ENCODE data around the gene MID1.

Gene MID1

DNA sequence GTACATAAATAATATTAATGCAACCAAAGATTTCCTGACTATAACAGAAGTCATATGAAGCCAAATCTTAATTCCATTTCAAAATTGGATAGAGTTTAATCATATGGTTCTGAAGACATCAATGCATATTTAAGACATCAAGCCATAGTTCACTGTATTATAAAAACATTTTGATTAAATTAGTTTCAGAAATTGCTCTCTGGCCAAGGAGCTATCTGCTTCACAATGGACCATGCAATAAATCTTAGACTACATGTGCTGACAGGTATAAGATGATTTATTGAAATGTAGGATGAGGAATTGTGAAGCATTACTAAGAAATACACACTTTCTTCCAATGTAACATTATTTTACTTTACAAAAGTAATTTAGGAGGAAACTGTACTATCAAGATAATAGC lies 81.6 kb downstream of the MID1 start (continued):
- TF ChIP-seq ZNF138 (tag by site-specific recombination; IDR thresholded peaks at IDR 0.05; ENCODE audit: borderline replicate concordance) = no peak
- TF ChIP-seq ZSCAN30 (tag by site-specific recombination; IDR thresholded peaks at IDR 0.05) = no peak

GRCh38 chrX:10537308-10537707 lies 83.1 kb downstream of the MID1 start:
- H3K4me3 ChIP-seq (ENCODE audit: low read depth, low read length) = no peak overlapping the region
- no peaks in the 10 kb centered on the region for H3K9me3 ChIP-seq (ENCODE audit: control insufficient read depth, insufficient read depth, low read depth, low read length)
- CTCF ChIA-PET = no interaction called here
- no peak for TF ChIP-seq ZNF394 (tag by site-specific recombination; IDR thresholded peaks at IDR 0.05; ENCODE audit: borderline replicate concordance)
- TF ChIP-seq ZNF175 (tag by site-specific recombination; IDR thresholded peaks at IDR 0.05) = no peak
- TF ChIP-seq, protein P1, sequence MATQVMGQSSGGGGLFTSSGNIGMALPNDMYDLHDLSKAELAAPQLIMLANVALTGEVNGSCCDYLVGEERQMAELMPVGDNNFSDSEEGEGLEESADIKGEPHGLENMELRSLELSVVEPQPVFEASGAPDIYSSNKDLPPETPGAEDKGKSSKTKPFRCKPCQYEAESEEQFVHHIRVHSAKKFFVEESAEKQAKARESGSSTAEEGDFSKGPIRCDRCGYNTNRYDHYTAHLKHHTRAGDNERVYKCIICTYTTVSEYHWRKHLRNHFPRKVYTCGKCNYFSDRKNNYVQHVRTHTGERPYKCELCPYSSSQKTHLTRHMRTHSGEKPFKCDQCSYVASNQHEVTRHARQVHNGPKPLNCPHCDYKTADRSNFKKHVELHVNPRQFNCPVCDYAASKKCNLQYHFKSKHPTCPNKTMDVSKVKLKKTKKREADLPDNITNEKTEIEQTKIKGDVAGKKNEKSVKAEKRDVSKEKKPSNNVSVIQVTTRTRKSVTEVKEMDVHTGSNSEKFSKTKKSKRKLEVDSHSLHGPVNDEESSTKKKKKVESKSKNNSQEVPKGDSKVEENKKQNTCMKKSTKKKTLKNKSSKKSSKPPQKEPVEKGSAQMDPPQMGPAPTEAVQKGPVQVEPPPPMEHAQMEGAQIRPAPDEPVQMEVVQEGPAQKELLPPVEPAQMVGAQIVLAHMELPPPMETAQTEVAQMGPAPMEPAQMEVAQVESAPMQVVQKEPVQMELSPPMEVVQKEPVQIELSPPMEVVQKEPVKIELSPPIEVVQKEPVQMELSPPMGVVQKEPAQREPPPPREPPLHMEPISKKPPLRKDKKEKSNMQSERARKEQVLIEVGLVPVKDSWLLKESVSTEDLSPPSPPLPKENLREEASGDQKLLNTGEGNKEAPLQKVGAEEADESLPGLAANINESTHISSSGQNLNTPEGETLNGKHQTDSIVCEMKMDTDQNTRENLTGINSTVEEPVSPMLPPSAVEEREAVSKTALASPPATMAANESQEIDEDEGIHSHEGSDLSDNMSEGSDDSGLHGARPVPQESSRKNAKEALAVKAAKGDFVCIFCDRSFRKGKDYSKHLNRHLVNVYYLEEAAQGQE (tag by site-specific recombination; IDR thresholded peaks at IDR 0.05) = no peak
- TF ChIP-seq ZNF48 (tag by site-specific recombination; IDR thresholded peaks at IDR 0.05) = no peak
- TF ChIP-seq ZNF223 (tag by site-specific recombination; IDR thresholded peaks at IDR 0.05) = no peak
- no peak for TF ChIP-seq ZEB2 (tag by site-specific recombination; IDR thresholded peaks at IDR 0.05)
- POLR2A ChIA-PET = no interaction called here
- no peaks in the 10 kb centered on the region for H3K4me1 ChIP-seq (ENCODE audit: control insufficient read depth, insufficient read depth, low read length)
- H3K36me3 ChIP-seq (ENCODE audit: control insufficient read depth in 2 of 2, insufficient read depth in 1 of 2, low read length in 2 of 2) = no peaks in the 10 kb centered on the region
- no peak overlapping the region for H3K27ac ChIP-seq (ENCODE audit: extremely low read depth, low read depth, low read length)

- no peak for TF ChIP-seq ZSCAN16 (tag by site-specific recombination; IDR thresholded peaks at IDR 0.05)
- Histone ChIP-seq H3K9me3 (ENCODE audit: control insufficient read depth, insufficient read depth, low read depth, low read length) (no peaks in the 10 kb centered on the region), H3K4me1 (ENCODE audit: control insufficient read depth, insufficient read depth, low read length) (no peaks in the 10 kb centered on the region), H3K4me3 (ENCODE audit: low read depth, low read length) (no peak overlapping the region), H3K36me3 (ENCODE audit: control insufficient read depth in 2 of 2, insufficient read depth in 1 of 2, low read length in 2 of 2) (no peaks in the 10 kb centered on the region), H3K27ac (ENCODE audit: extremely low read depth, low read depth, low read length) (no peak overlapping the region)
- POLR2A ChIA-PET = no interaction called here
- CTCF ChIA-PET = no interaction called here
Measured at GRCh38 chrX:10536744-10537143, 83.6 kb downstream of the MID1 start.

DNA sequence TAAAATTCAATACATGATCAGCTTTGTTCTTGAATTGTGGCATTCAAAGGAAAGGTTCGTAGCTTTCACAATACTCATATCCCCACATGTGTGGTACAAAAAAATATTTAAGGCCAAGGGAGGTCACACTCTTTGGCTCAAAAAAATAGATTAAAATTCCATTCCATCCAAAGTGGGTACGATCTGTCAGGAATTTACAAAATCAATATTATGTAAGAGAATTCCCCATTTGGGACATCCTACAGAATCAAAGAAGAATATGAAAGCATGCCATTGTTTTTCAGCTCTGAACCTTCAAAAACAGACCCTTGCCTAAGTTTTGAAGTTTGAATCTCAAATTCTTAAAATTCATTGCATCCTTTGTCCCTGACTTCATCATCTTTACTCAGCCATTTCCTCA lies 85.8 kb downstream of the MID1 start:
- H3K4me1 ChIP-seq (ENCODE audit: control insufficient read depth, insufficient read depth, low read length) = no peaks in the 10 kb centered on the region
- ChIA-PET POLR2A (no interaction called here), CTCF (interaction anchor here (0.6 kb wide), 1 partner anchor 344 kb away, joined by 3 read pairs; no protein-coding TSS in a partner anchor)
- TF ChIP-seq ZNF423 (tag by site-specific recombination; IDR thresholded peaks at IDR 0.05) = no peak
- TF ChIP-seq, protein P2, sequence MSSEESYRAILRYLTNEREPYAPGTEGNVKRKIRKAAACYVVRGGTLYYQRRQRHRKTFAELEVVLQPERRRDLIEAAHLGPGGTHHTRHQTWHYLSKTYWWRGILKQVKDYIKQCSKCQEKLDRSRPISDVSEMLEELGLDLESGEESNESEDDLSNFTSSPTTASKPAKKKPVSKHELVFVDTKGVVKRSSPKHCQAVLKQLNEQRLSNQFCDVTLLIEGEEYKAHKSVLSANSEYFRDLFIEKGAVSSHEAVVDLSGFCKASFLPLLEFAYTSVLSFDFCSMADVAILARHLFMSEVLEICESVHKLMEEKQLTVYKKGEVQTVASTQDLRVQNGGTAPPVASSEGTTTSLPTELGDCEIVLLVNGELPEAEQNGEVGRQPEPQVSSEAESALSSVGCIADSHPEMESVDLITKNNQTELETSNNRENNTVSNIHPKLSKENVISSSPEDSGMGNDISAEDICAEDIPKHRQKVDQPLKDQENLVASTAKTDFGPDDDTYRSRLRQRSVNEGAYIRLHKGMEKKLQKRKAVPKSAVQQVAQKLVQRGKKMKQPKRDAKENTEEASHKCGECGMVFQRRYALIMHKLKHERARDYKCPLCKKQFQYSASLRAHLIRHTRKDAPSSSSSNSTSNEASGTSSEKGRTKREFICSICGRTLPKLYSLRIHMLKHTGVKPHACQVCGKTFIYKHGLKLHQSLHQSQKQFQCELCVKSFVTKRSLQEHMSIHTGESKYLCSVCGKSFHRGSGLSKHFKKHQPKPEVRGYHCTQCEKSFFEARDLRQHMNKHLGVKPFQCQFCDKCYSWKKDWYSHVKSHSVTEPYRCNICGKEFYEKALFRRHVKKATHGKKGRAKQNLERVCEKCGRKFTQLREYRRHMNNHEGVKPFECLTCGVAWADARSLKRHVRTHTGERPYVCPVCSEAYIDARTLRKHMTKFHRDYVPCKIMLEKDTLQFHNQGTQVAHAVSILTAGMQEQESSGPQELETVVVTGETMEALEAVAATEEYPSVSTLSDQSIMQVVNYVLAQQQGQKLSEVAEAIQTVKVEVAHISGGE (tag by site-specific recombination; conservative IDR thresholded peaks at IDR 0.05; ENCODE audit: low read depth) = no peak
- no peak for TF ChIP-seq ZNF596 (tag by site-specific recombination; IDR thresholded peaks at IDR 0.05)
- no peak for TF ChIP-seq ZNF335 (tag by site-specific recombination; conservative IDR thresholded peaks at IDR 0.05)
- TF ChIP-seq ZNF777 (tag by site-specific recombination; IDR thresholded peaks at IDR 0.05; ENCODE audit: borderline replicate concordance) = no peak
- TF ChIP-seq GLIS2 (tag by site-specific recombination; IDR thresholded peaks at IDR 0.05) = no peak
- TF ChIP-seq ZNF416 (tag by site-specific recombination; IDR thresholded peaks at IDR 0.05) = no peak
- TF ChIP-seq ZNF548 (tag by site-specific recombination; IDR thresholded peaks at IDR 0.05) = no peak
- TF ChIP-seq AEBP2 (tag by site-specific recombination; IDR thresholded peaks at IDR 0.05; ENCODE audit: borderline replicate concordance) = no peak
- no peak for TF ChIP-seq ZNF404 (tag by site-specific recombination; IDR thresholded peaks at IDR 0.05)
- no peak for TF ChIP-seq PRDM4 (tag by site-specific recombination; IDR thresholded peaks at IDR 0.05)
- peaks cover 0 to 5% of the 10 kb centered on the region in 2 experiments; a peak in 1 of 3 replicates for H3K36me3 ChIP-seq (ENCODE audit: control insufficient read depth in 2 of 2, insufficient read depth in 1 of 2, low read length in 2 of 2)
- no peaks in the 10 kb centered on the region for H3K9me3 ChIP-seq (ENCODE audit: control insufficient read depth, insufficient read depth, low read depth, low read length)
- H3K27ac ChIP-seq (ENCODE audit: extremely low read depth, low read depth, low read length) = no peak overlapping the region
- no peak overlapping the region for H3K4me3 ChIP-seq (ENCODE audit: low read depth, low read length)
